ENCODE data around the gene PIGK.
"Not testable (repeated sequence)": the region's sequence is repeated elsewhere in the genome, so short reads cannot be mapped to it uniquely, and the experiment has no call there.

Gene PIGK

DNA sequence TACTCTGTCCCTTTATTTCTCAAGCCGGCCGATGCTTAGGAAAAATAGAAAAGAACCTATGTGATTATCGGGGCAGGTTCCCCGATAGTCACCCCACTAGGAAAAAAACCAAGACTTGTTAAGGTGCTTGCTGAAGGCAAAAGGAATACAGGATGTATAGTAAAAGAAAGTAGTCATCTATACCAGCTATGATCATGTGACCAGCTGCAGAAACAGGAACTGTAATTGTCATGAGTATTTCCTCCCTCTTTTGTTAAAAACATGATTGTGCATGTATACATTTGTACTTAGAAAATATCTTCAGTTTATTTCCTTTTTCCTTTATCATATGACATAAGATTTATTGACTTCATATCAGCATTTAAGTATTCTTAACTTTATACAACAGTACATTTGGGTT, 30.5 kb downstream of the PIGK start:
- H3K36me3 ChIP-seq (ENCODE audit: control insufficient read depth, insufficient read depth, low read length) = no peaks in the 10 kb centered on the region
- H3K27me3 ChIP-seq (ENCODE audit: control insufficient read depth, insufficient read depth, low read length) = no peaks in the 10 kb centered on the region
- no peak overlapping the region for H3K4me3 ChIP-seq (ENCODE audit: low read depth, low read length)
- no peaks in the 10 kb centered on the region for H3K9me3 ChIP-seq (ENCODE audit: control insufficient read depth, insufficient read depth, low read length)
- no peak overlapping the region for H3K9ac ChIP-seq (ENCODE audit: low read depth, low read length)
- no peaks in the 10 kb centered on the region for H3K4me1 ChIP-seq (ENCODE audit: control insufficient read depth, insufficient read depth, low read length)

DNA sequence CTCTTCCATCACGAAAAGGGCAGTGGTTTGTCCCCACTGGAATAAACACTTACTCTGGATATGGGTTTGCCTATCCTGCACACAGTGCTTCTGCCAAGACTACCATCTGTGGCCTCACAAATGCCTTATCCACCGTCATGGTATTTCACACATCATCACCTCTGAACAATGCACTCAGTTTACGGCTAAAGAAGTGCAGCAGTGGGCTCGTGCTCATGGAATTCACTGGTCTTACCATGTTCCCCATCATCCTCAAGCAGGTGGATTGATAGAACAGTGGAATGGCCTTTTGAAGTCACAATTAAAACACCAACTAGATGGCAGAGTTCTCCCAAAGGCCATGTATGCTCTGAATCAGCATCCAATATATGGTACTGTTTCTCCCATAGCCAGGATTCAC, 32.3 kb downstream of the PIGK start:
- H3K36me3 ChIP-seq (ENCODE audit: control insufficient read depth, insufficient read depth, low read length); H3K4me1 ChIP-seq (ENCODE audit: control insufficient read depth, insufficient read depth, low read length); H3K9ac ChIP-seq (ENCODE audit: low read depth, low read length); H3K4me3 ChIP-seq (ENCODE audit: low read depth, low read length); H3K27me3 ChIP-seq (ENCODE audit: control insufficient read depth, insufficient read depth, low read length); H3K9me3 ChIP-seq (ENCODE audit: control insufficient read depth, insufficient read depth, low read length): not testable (repeated sequence)

DNA sequence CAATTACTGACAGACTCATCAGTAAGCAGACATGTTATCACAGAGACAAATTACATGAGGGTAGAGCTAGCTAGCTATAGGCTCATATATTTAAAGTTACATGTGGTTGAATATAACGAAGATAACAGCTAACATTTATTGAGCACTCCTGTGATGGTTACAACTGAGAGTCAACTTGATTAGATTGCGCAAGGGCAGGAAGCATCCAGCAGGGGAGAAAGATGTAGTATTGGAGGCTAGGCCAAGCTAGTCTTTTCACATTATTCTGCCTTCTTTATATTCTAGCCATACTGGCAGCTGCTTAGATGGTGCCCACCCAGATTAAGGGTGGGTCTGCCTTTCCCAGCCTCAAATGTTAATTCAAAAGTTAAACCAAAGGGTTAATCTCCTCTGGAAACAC, 37.1 kb downstream of the PIGK start:
- H3K4me3 ChIP-seq (ENCODE audit: low read depth, low read length) = no peak overlapping the region
- H3K4me1 ChIP-seq (ENCODE audit: control insufficient read depth, insufficient read depth, low read length) = no peaks in the 10 kb centered on the region
- H3K9ac ChIP-seq (ENCODE audit: low read depth, low read length) = no peak overlapping the region
- no peaks in the 10 kb centered on the region for H3K27me3 ChIP-seq (ENCODE audit: control insufficient read depth, insufficient read depth, low read length)
- peaks cover 3% of the 10 kb centered on the region for H3K36me3 ChIP-seq (ENCODE audit: control insufficient read depth, insufficient read depth, low read length)
- H3K9me3 ChIP-seq (ENCODE audit: control insufficient read depth, insufficient read depth, low read length) = no peaks in the 10 kb centered on the region

DNA sequence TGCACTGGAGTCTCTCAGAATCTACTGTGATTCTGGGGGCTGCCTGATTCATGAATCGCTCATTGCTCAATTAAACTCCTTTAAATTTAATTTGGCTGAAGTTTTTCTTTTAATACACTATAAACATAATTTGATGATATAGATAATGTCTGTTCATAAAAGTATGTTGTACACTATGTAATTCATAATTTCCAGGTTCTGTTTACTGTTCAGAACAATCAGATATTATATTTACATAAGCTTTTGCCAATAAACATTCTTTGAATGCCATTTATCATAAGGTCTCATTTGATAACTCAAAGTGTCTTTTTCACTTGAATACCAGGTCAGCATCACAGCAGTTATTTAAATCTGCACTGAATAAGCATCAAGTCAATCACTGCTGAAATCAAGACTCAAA, 39.6 kb downstream of the PIGK start:
- H3K36me3 ChIP-seq (ENCODE audit: control insufficient read depth, insufficient read depth, low read length) = peaks cover 3% of the 10 kb centered on the region
- peaks cover 11% of the 10 kb centered on the region for H3K9me3 ChIP-seq (ENCODE audit: control insufficient read depth, insufficient read depth, low read length)
- no peaks in the 10 kb centered on the region for H3K27me3 ChIP-seq (ENCODE audit: control insufficient read depth, insufficient read depth, low read length)

DNA sequence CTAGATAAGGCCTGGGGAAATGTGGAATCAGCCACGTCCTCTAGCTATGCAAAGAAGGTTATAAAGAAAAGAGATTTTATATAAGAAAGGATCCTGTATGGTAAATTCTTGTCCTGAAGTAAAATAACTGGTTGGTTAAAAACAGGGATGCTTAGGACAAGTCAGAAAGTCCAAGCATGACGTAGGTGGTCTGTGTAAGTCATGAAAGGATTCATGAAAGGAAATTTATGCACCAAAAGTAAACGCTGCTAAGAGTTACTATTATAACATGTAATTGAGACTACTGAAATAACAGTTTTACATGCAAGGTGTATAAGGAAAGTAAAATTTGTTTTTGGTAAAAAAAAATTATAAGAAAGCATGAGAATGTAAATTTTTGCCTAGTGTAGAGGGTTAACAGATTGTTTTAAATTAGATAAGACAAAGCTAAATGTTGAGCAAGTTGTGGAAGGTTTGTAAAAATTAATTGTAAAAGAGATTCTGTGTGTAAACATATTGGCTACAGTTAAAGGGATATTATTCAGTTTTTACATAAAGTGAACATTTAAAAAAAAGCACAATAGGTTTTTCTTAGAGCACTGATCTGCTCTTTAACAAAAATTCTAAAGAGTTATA, 43.9 kb downstream of the PIGK start:
- H3K36me3 ChIP-seq (ENCODE audit: control insufficient read depth, insufficient read depth, low read length) = peaks cover 3% of the 10 kb centered on the region
- no peak overlapping the region for H3K4me3 ChIP-seq (ENCODE audit: low read depth, low read length)
- no peaks in the 10 kb centered on the region for H3K4me1 ChIP-seq (ENCODE audit: control insufficient read depth, insufficient read depth, low read length)
- peaks cover 19% of the 10 kb centered on the region for H3K9me3 ChIP-seq (ENCODE audit: control insufficient read depth, insufficient read depth, low read length)
- H3K9ac ChIP-seq (ENCODE audit: low read depth, low read length) = no peak overlapping the region
- H3K27me3 ChIP-seq (ENCODE audit: control insufficient read depth, insufficient read depth, low read length) = no peaks in the 10 kb centered on the region

More for the DNA sequence above, 39.6 kb downstream of the PIGK start:
- Histone ChIP-seq H3K4me3 (ENCODE audit: low read depth, low read length) (no peak overlapping the region), H3K9ac (ENCODE audit: low read depth, low read length) (no peak overlapping the region), H3K4me1 (ENCODE audit: control insufficient read depth, insufficient read depth, low read length) (no peaks in the 10 kb centered on the region)

DNA sequence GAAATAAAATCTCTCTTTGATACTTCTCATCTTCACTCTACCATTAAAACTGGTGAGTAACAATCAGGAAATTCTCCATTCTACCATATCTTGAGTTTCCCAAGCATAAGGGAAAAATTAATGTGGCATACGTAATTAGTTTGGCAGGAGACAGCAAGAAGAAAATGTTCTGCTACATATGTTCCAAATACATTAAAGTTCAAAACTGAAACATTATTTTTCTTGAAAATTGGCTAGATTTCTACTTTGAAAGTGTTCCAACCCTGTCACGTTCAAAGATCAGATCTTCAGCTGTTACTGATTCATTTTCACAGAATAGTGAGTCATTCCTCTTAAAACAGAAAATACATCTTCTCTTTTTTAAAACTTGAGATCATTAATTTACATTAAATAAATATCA, 48.5 kb downstream of the PIGK start:
- peaks cover 8% of the 10 kb centered on the region for H3K9me3 ChIP-seq (ENCODE audit: control insufficient read depth, insufficient read depth, low read length)
- no peaks in the 10 kb centered on the region for H3K4me1 ChIP-seq (ENCODE audit: control insufficient read depth, insufficient read depth, low read length)
- no peak overlapping the region for H3K4me3 ChIP-seq (ENCODE audit: low read depth, low read length)
- H3K9ac ChIP-seq (ENCODE audit: low read depth, low read length) = no peak overlapping the region
- no peaks in the 10 kb centered on the region for H3K36me3 ChIP-seq (ENCODE audit: control insufficient read depth, insufficient read depth, low read length)
- no peaks in the 10 kb centered on the region for H3K27me3 ChIP-seq (ENCODE audit: control insufficient read depth, insufficient read depth, low read length)

DNA sequence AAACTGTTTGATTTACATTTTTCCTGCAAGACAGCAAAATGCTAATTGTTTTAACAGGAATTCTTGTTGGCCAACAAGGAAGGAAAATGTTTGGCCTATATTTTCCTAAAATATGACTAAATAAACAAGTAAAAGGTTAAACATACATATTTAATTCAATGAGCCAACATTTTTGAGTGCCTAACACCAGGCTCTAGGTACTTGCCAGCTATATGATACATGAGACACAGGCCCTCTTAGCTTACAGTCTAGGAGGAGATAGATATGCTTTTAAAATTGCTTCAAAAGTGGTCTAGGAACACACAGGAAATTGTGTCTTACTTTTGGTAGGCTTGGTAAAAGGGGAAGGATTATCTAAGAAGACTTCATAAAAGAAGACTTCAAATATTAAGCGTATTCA, 50.9 kb downstream of the PIGK start:
- Histone ChIP-seq H3K9me3 (ENCODE audit: control insufficient read depth, insufficient read depth, low read length) (peaks cover 2% of the 10 kb centered on the region), H3K4me1 (ENCODE audit: control insufficient read depth, insufficient read depth, low read length) (no peaks in the 10 kb centered on the region), H3K36me3 (ENCODE audit: control insufficient read depth, insufficient read depth, low read length) (no peaks in the 10 kb centered on the region), H3K4me3 (ENCODE audit: low read depth, low read length) (no peak overlapping the region), H3K9ac (ENCODE audit: low read depth, low read length) (no peak overlapping the region), H3K27me3 (ENCODE audit: control insufficient read depth, insufficient read depth, low read length) (no peaks in the 10 kb centered on the region)

DNA sequence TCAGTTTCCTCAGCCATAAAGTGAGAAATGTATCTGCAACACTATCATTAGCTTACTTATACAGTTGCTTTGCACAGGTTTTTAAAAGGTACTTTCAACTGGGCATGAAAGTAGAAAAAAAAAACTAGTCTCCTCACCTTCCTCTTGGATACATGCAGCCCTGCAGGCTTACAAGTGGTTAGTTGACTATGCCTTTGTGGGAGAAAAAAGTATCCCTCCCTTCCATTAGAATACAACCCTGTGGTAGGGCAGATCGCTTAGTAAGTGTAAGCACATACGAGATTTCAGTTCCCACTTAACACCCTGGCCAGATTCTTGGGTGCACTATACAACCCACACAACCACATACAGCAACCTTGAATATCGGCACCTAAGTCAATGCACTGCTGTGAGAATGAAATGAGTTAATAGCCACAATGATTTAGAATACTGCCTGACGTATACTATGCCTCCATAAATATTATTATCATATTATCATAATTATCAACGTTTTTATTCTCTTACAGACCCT, 54.7 kb downstream of the PIGK start:
- Histone ChIP-seq H3K9me3 (ENCODE audit: control insufficient read depth, insufficient read depth, low read length) (no peaks in the 10 kb centered on the region), H3K4me3 (ENCODE audit: low read depth, low read length) (no peak overlapping the region), H3K4me1 (ENCODE audit: control insufficient read depth, insufficient read depth, low read length) (no peaks in the 10 kb centered on the region), H3K9ac (ENCODE audit: low read depth, low read length) (no peak overlapping the region), H3K36me3 (ENCODE audit: control insufficient read depth, insufficient read depth, low read length) (no peaks in the 10 kb centered on the region), H3K27me3 (ENCODE audit: control insufficient read depth, insufficient read depth, low read length) (no peaks in the 10 kb centered on the region)

DNA sequence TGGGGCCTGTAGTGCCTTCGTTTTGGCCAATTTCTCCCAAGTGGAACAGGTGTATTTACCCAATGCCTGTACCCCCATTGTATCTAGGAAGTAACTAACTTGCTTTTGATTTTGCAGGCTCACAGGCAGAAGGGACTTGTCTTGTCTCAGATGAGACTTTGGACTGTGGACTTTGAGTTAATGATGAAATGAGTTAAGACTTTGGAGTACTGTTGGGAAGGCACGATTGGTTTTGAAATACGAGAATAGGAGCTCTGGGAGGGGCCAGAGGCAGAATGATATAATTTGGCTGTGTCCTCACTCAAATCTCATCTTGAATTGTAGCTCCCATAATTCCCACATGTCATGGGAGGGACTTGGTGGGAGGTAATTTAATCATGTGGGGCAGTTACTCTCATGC, 59.5 kb downstream of the PIGK start:
- H3K4me3 ChIP-seq (ENCODE audit: low read depth, low read length); H3K9ac ChIP-seq (ENCODE audit: low read depth, low read length); H3K36me3 ChIP-seq (ENCODE audit: control insufficient read depth, insufficient read depth, low read length); H3K4me1 ChIP-seq (ENCODE audit: control insufficient read depth, insufficient read depth, low read length); H3K9me3 ChIP-seq (ENCODE audit: control insufficient read depth, insufficient read depth, low read length); H3K27me3 ChIP-seq (ENCODE audit: control insufficient read depth, insufficient read depth, low read length): not testable (repeated sequence)

DNA sequence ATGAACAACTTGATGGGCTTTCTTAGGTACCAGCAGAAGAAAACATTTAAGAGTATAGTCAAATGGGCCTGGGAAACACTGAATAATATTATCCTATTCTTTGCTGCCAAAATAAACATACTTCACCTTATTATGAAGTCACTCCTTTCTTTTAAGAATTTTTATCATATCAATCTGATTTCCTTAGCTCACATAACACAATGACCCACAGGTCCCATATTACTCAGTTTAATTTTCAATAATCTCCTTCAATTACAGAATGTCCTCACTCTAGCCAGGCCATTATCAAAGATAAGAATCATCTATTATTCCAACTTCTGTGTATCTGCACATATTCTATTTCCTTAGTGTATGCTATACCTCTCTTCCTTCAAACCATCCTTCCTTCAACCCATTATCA, 63.0 kb downstream of the PIGK start:
- Histone ChIP-seq H3K4me3 (ENCODE audit: low read depth, low read length) (no peak overlapping the region), H3K9me3 (ENCODE audit: control insufficient read depth, insufficient read depth, low read length) (no peaks in the 10 kb centered on the region), H3K36me3 (ENCODE audit: control insufficient read depth, insufficient read depth, low read length) (no peaks in the 10 kb centered on the region), H3K9ac (ENCODE audit: low read depth, low read length) (no peak overlapping the region), H3K4me1 (ENCODE audit: control insufficient read depth, insufficient read depth, low read length) (no peaks in the 10 kb centered on the region), H3K27me3 (ENCODE audit: control insufficient read depth, insufficient read depth, low read length) (no peaks in the 10 kb centered on the region)

DNA sequence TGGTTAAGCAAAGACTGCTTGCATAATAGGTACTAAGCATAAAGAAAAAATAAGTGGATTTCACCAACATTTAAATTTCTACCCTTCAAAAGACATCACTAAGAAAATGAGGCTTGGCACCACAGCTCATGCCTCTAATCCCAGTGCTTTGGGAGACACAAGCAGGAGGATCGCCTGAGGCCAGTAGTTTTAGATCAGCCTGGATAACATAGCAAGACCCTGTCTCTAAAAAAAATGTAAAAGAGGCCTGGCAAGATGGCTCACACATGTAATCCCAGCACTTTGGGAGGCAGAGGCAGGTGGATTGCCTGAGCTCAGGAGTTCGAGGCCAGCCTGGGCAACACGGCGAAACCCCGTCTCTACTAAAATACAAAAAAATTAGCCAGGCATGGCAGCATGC, 73.0 kb downstream of the PIGK start:
- Histone ChIP-seq H3K9me3 (ENCODE audit: control insufficient read depth, insufficient read depth, low read length) (no peaks in the 10 kb centered on the region), H3K4me1 (ENCODE audit: control insufficient read depth, insufficient read depth, low read length) (no peaks in the 10 kb centered on the region), H3K4me3 (ENCODE audit: low read depth, low read length) (no peak overlapping the region), H3K27me3 (ENCODE audit: control insufficient read depth, insufficient read depth, low read length) (no peaks in the 10 kb centered on the region), H3K36me3 (ENCODE audit: control insufficient read depth, insufficient read depth, low read length) (no peaks in the 10 kb centered on the region), H3K9ac (ENCODE audit: low read depth, low read length) (no peak overlapping the region)

DNA sequence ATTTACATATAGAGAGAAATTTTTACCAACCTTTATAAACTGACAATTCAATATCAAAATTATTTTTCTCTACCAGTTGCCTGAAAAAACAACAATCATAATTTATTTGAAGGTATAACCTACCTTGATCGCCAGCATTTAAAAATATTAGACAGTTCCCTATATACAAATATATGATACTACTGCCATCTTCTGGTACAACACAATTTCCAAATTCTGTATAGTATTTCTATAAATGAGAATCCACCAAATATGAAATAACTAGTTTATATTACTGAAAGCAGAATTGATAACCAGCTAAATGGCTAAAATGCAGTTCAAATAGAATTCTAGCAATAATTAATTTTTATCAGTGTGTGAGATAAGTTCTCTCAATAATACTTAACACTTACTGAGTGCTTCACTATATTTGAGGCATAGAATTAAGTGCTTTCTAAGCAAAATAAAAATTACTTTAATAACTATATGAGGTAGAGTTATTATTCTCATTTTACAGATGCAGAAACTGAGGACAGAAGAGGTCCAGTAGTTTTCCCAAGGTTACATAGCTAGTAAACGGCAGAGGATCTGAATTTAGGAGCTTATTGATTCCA, 75.6 kb downstream of the PIGK start:
- Histone ChIP-seq H3K4me1 (ENCODE audit: control insufficient read depth, insufficient read depth, low read length) (no peaks in the 10 kb centered on the region), H3K9ac (ENCODE audit: low read depth, low read length) (no peak overlapping the region), H3K4me3 (ENCODE audit: low read depth, low read length) (no peak overlapping the region), H3K27me3 (ENCODE audit: control insufficient read depth, insufficient read depth, low read length) (no peaks in the 10 kb centered on the region), H3K36me3 (ENCODE audit: control insufficient read depth, insufficient read depth, low read length) (no peaks in the 10 kb centered on the region), H3K9me3 (ENCODE audit: control insufficient read depth, insufficient read depth, low read length) (no peaks in the 10 kb centered on the region)

Measured in iPS-15b (cell line).